ENCODE data around the gene MTRF1L. TPM values are rescaled to one million over a fixed set of nuclear protein-coding genes. Genes with fewer than 3 reads are reported as not detected.
"Not testable (repeated sequence)": the region's sequence is repeated elsewhere in the genome, so short reads cannot be mapped to it uniquely, and the experiment has no call there.

MTRF1L gene
- total RNA-seq, 2 donors from 2014 or later, result 23.6 to 30.8 TPM

DNA sequence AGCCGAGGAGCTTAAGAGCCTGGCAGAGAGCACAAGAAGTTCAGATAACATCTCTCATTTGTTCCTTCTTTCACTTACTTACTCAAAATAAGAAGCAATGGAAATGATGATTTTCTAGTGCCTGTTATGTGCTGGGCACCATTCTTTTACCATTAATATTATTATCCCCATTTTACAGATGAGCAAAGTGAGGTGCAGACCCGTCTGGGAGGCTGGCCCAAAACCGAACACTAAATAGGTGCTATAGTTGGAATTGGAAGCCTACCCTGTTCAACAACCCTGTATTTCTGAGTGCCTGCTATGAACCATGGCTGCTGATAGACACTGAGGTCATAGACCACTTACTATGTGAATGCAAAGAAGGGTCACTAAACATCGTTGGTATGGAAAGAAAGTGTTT, 25.0 kb upstream of the MTRF1L start:
- no peak for DNase-seq (ENCODE audit: low spot score)
- Mint-ChIP-seq H3K27ac (no peak overlapping the region), H3K36me3 (no peaks in the 10 kb centered on the region), H3K27me3 (peaks cover 10 to 19% of the 10 kb centered on the region in 2 donors), H3K4me1 (ENCODE audit: low read depth in 2 of 2) (peaks cover 0 to 4% of the 10 kb centered on the region in 2 donors), H3K9me3 (no peaks in the 10 kb centered on the region), H3K4me3 (no peak overlapping the region)
- no peak for ATAC-seq

GRCh38 chr6:153024709-153025017, 22.2 kb upstream of the MTRF1L start:
- H3K36me3 Mint-ChIP-seq, result no peaks in the 10 kb centered on the region
- DNase-seq (ENCODE audit: low spot score) (no peak), ATAC-seq (no peak)
- no peak overlapping the region for H3K27ac Mint-ChIP-seq
- no peak overlapping the region for H3K4me3 Mint-ChIP-seq
- H3K9me3 Mint-ChIP-seq, result no peaks in the 10 kb centered on the region
- peaks cover 10 to 14% of the 10 kb centered on the region in 2 donors for H3K27me3 Mint-ChIP-seq
- H3K4me1 Mint-ChIP-seq (ENCODE audit: low read depth in 2 of 2), result peaks cover 0 to 4% of the 10 kb centered on the region in 2 donors

DNA sequence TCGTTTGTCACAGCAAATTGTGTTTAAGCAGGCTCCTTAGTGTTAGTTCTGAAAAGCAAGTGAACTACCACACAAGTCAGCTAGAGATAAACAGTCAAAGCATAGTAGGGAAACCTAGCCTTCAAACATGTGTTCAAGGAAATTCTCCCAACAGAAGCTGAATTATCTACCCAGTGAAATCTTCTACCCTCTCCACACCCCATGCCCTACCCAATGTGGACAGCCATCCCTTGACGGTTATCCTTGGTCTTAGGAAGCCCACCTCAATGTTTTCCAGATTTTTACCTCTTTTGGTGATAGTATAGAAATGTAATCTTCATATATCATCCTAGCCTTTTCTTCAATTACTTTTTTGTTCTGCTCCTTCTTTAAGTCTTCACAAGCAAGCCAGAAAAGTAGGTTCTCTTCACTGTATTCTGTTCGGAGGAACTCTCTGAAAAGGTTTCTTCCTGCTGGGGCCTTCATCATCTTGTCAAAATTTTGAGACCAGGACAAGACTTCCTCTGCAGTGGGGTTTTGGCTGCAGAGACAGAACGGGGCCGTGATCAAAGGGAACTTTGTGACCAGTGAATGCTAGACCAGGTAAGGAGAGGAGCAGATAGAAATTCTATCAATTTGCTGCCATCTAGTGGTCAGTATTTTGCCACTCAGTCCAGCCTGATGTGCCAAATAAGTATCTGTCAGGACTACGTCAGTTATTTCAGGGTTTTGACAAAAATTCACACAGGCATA, 21.6 kb upstream of the MTRF1L start:
- H3K4me3 Mint-ChIP-seq, result no peak overlapping the region
- H3K36me3 Mint-ChIP-seq, result no peaks in the 10 kb centered on the region
- no peak overlapping the region for H3K27ac Mint-ChIP-seq
- peaks cover 10 to 14% of the 10 kb centered on the region in 2 donors for H3K27me3 Mint-ChIP-seq
- H3K9me3 Mint-ChIP-seq, result no peaks in the 10 kb centered on the region
- DNase-seq (ENCODE audit: low spot score), result no peak
- H3K4me1 Mint-ChIP-seq (ENCODE audit: low read depth in 2 of 2), result peaks cover 0 to 4% of the 10 kb centered on the region in 2 donors
- ATAC-seq, result peak; percentile 79 to 81

GRCh38 chr6:153018355-153018754, 15.8 kb upstream of the MTRF1L start:
- DNase-seq (ENCODE audit: low spot score), result no peak
- Mint-ChIP-seq H3K4me3 (no peak overlapping the region), H3K27ac (no peak overlapping the region)

GRCh38 chr6:153016846-153017245, 14.3 kb upstream of the MTRF1L start:
- H3K36me3 Mint-ChIP-seq, result no peaks in the 10 kb centered on the region
- no peak overlapping the region for H3K27ac Mint-ChIP-seq
- ATAC-seq (no peak), DNase-seq (ENCODE audit: low spot score) (no peak)
- H3K9me3 Mint-ChIP-seq, result no peaks in the 10 kb centered on the region
- H3K4me1 Mint-ChIP-seq (ENCODE audit: low read depth in 2 of 2), result no peaks in the 10 kb centered on the region
- no peaks in the 10 kb centered on the region for H3K27me3 Mint-ChIP-seq
- no peak overlapping the region for H3K4me3 Mint-ChIP-seq

More at GRCh38 chr6:153018355-153018754, 15.8 kb upstream of the MTRF1L start:
- Mint-ChIP-seq H3K27me3 (no peaks in the 10 kb centered on the region), H3K4me1 (ENCODE audit: low read depth in 2 of 2) (no peaks in the 10 kb centered on the region), H3K36me3 (no peaks in the 10 kb centered on the region), H3K9me3 (no peaks in the 10 kb centered on the region)
- ATAC-seq, result no peak

- DNase-seq (ENCODE audit: low spot score) (no peak), ATAC-seq (no peak)
- Mint-ChIP-seq H3K4me1 (ENCODE audit: low read depth in 2 of 2) (no peaks in the 10 kb centered on the region), H3K4me3 (no peak overlapping the region), H3K27me3 (no peaks in the 10 kb centered on the region), H3K27ac (no peak overlapping the region), H3K36me3 (no peaks in the 10 kb centered on the region), H3K9me3 (no peaks in the 10 kb centered on the region)
These were observed 12.7 kb upstream of the MTRF1L start for GRCh38 chr6:153015094-153015640.

GRCh38 chr6:153013438-153013837, 10.9 kb upstream of the MTRF1L start:
- Mint-ChIP-seq H3K4me3 (no peak overlapping the region), H3K27ac (no peak overlapping the region)
- ATAC-seq, result no peak

GRCh38 chr6:153012856-153013255, 10.3 kb upstream of the MTRF1L start:
- H3K4me1 Mint-ChIP-seq (ENCODE audit: low read depth in 2 of 2), result no peaks in the 10 kb centered on the region
- ATAC-seq (no peak), DNase-seq (ENCODE audit: low spot score) (no peak)
- H3K27ac Mint-ChIP-seq, result no peak overlapping the region
- no peaks in the 10 kb centered on the region for H3K9me3 Mint-ChIP-seq
- H3K27me3 Mint-ChIP-seq, result no peaks in the 10 kb centered on the region
- H3K4me3 Mint-ChIP-seq, result no peak overlapping the region
- H3K36me3 Mint-ChIP-seq, result no peaks in the 10 kb centered on the region

More at GRCh38 chr6:153013438-153013837, 10.9 kb upstream of the MTRF1L start:
- Mint-ChIP-seq H3K36me3 (no peaks in the 10 kb centered on the region), H3K9me3 (no peaks in the 10 kb centered on the region), H3K27me3 (no peaks in the 10 kb centered on the region), H3K4me1 (ENCODE audit: low read depth in 2 of 2) (no peaks in the 10 kb centered on the region)
- DNase-seq (ENCODE audit: low spot score), result no peak

DNA sequence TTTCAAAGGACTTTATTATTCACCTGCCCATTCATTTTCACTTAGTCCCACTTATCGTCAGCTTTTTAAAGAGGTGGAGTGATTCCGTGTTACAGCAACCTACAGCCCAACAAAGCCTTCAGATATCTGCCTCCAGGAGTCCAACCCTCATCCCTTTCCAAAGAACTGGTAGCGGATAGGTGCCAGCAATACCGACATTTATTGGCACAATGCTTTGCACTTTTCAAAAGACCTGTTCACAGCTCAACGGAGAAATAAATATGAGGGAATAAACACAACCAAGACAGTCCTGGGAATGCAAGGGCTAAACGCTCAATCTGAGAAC, 819 bp upstream of the MTRF1L start:
- H3K9me3 Mint-ChIP-seq, result no peaks in the 10 kb centered on the region
- peaks cover 31 to 39% of the 10 kb centered on the region in 2 donors for H3K4me1 Mint-ChIP-seq (ENCODE audit: low read depth in 2 of 2)
- no peaks in the 10 kb centered on the region for H3K27me3 Mint-ChIP-seq
- peak overlapping the region; percentile 92 for H3K4me3 Mint-ChIP-seq
- peak overlapping the region; percentile 93 to 96 for H3K27ac Mint-ChIP-seq
- no peak for ATAC-seq
- H3K36me3 Mint-ChIP-seq, result peaks cover 20% of the 10 kb centered on the region
- DNase-seq (ENCODE audit: low spot score), result no peak

DNA sequence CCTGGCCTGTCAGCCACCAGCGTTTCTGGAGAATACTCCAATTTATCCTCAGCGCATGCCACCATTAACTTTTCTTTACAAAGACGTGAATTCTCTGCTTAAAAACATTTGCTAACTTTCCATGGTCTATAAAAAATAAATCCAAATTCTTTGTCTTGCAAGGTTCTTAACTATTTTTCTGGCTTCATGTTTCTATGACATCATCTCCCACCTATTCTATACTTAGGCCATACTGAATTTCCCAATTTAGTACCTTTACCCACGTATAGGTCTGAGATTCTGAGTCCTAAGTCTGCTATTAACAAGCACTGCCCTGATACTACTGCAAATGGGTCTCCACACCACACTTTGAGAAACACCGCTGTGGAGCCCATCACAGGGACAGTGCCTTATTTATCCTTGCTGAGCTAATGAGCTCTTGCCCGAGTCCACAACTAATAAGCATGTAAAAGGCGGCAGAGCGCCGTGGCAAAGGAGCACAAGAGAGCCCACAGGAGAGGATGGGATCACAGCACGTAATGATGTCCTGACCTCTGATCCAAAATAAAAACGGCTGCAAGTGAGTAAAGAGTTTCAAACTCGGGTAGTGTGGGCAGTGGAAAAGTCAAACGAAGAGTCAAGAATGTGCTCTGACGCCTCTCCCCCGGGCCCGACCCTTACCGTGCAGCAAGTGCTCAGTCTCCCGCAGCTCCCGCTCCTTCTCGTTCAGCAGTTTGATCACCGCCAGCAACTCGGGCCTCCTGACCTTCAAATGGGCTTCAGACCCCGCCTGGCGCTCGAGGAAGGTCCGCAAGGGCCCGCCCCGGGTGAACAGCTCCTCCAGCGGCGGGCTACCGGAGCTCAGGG, 519 bp downstream of the MTRF1L start:
- no peak for DNase-seq (ENCODE audit: low spot score)
- Mint-ChIP-seq H3K36me3 (peaks cover 24% of the 10 kb centered on the region), H3K9me3 (no peaks in the 10 kb centered on the region), H3K27ac (peak overlapping the region; percentile 93 to 96), H3K4me3 (peak overlapping the region; percentile 92), H3K4me1 (ENCODE audit: low read depth in 2 of 2) (peaks cover 35 to 43% of the 10 kb centered on the region in 2 donors), H3K27me3 (no peaks in the 10 kb centered on the region)
- peak in 1 of 2 donors; percentile 0 for ATAC-seq

DNA sequence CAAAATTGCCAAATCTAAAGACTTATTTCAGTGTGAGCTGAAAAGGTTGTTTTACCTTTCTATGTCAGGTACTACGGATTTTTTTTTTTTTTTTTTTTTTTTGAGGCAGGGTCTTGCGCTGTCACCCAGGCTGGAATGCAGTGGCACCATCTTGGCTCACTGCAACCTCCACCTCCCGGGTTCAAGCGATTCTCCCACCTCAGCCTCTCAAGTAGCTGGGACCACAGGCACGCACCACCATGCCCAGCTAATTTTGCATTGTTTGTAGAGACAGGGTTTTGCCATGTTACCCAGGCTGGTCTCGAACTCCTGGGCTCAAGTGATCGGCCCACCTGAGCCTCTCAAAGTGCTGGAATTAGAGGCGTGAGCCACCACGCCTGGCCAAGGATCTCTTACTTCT, 1.7 kb downstream of the MTRF1L start:
- H3K9me3 Mint-ChIP-seq, result not testable (repeated sequence)
- peak overlapping the region; percentile 93 to 96 for H3K27ac Mint-ChIP-seq
- H3K36me3 Mint-ChIP-seq, result peaks cover 29% of the 10 kb centered on the region

DNA sequence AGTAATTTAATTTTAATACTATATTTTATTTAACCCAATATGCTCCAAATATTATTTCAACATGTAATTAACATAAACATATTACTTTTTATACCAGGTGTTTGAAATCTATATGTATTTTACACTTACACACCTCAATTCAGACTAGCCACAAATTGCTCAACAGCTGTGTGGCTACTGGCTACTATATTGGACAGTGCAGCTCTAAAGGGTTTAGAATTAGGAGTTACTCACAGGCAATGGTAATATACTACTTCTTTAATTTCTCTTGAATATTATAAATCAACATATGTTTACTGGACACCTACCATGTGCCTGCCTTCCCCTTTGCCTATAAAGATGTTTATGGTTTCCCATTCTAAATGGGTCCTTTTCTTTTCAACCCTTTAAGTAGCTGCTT, 2.3 kb downstream of the MTRF1L start:
- no peaks in the 10 kb centered on the region for H3K9me3 Mint-ChIP-seq
- H3K4me1 Mint-ChIP-seq (ENCODE audit: low read depth in 2 of 2), result peaks cover 38 to 54% of the 10 kb centered on the region in 2 donors
- no peak for ATAC-seq
- DNase-seq (ENCODE audit: low spot score), result no peak
- H3K27me3 Mint-ChIP-seq, result no peaks in the 10 kb centered on the region
- no peak overlapping the region for H3K27ac Mint-ChIP-seq
- H3K4me3 Mint-ChIP-seq, result peak overlapping the region; percentile 55
- H3K36me3 Mint-ChIP-seq, result peaks cover 29% of the 10 kb centered on the region

More for the DNA sequence above, 1.7 kb downstream of the MTRF1L start:
- H3K4me3 Mint-ChIP-seq, result peak overlapping the region; percentile 92
- H3K4me1 Mint-ChIP-seq (ENCODE audit: low read depth in 2 of 2), result peaks cover 38 to 49% of the 10 kb centered on the region in 2 donors
- not testable (repeated sequence) for ATAC-seq; H3K27me3 Mint-ChIP-seq; DNase-seq (ENCODE audit: low spot score)

DNA sequence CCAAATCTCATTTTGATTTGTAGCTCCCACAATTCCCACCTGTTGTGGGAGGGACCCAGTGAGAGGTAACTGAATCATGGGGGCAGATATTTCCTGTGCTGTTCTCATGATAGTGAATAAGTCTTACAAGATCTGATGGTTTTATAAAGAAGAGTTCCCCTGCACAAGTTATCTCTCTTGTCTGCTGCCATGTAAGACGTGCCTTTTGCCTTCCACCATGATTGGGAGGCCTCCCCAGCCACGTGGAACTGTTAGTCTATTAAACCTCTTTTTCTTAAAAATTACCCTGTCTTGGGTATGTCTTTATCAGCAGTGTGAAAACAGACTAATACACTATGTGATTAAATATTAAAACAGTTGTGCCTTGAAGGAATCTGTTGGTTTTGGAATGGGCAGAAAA, 3.0 kb downstream of the MTRF1L start:
- peak overlapping the region; percentile 53 for H3K4me3 Mint-ChIP-seq

GRCh38 chr6:152993847-152994246, 8.7 kb downstream of the MTRF1L start:
- Mint-ChIP-seq H3K27ac (peak overlapping the region; percentile 27 to 75), H3K4me3 (no peak overlapping the region), H3K9me3 (no peaks in the 10 kb centered on the region), H3K4me1 (ENCODE audit: low read depth in 2 of 2) (peaks cover 10 to 25% of the 10 kb centered on the region in 2 donors), H3K27me3 (no peaks in the 10 kb centered on the region), H3K36me3 (peaks cover 19% of the 10 kb centered on the region)
- DNase-seq (ENCODE audit: low spot score), result no peak
- ATAC-seq, result no peak

More for the DNA sequence above, 3.0 kb downstream of the MTRF1L start:
- H3K27me3 Mint-ChIP-seq; DNase-seq (ENCODE audit: low spot score); ATAC-seq; H3K9me3 Mint-ChIP-seq: not testable (repeated sequence)
- peaks cover 29% of the 10 kb centered on the region for H3K36me3 Mint-ChIP-seq
- H3K27ac Mint-ChIP-seq, result peak overlapping the region in 1 of 2 donors; percentile 15
- H3K4me1 Mint-ChIP-seq (ENCODE audit: low read depth in 2 of 2), result peaks cover 38 to 54% of the 10 kb centered on the region in 2 donors
